PC-3 (cell line): ENCODE measurements around the gene CDC42EP5. TPM values are rescaled to one million over a fixed set of nuclear protein-coding genes. Genes with fewer than 3 reads are reported as not detected.

ENCODE experiments used
- ATAC-seq: fragments of 200-7000 bp; cut with Tn5 transposase; 2 replicates; pipeline ENCODE4 v1.9.1; 2020; ENCODE audit warnings: mild to moderate bottlenecking, moderate library complexity
- BruUV-seq: library from RNA; stranded (reverse); fragments of 400-500 nt; replicated peaks from 2 replicates; lab custom pipeline; 2021; lab: Mats Ljungman, UMichigan
- CTCF ChIA-PET: fragments of 300-600 bp; sonication (Branson Sonifier 250); formaldehyde crosslinking; loops from one replicate; lab custom pipeline; 2022; ENCODE audit warnings: antibody characterized with exemption; lab: Charles Lee
- POLR2A ChIA-PET: fragments of 300-600 bp; sonication (Branson Sonifier 250); formaldehyde crosslinking; loops from one replicate; lab custom pipeline; 2022; ENCODE audit warnings: antibody characterized with exemption; ENCODE audit not compliant: unreplicated experiment; lab: Charles Lee
- DNase-seq: peaks from one replicate; pipeline ENCODE4 v3.0.0-alpha.2; 2015
- H2AFZ ChIP-seq: fragments of 300-600 bp; sonication (generic); 2 replicates; pipeline ENCODE4 v1.6.0; 2016; ENCODE audit warnings: antibody characterized with exemption, low read length
- H3F3A ChIP-seq: fragments of 300-600 bp; sonication (generic); one replicate; pipeline ENCODE4 v1.6.0; 2017; ENCODE audit warnings: antibody characterized with exemption, low read length, control low read depth, mild to moderate bottlenecking; ENCODE audit not compliant: unreplicated experiment
- H3K27ac ChIP-seq: fragments of 300-600 bp; sonication (generic); 2 replicates; pipeline ENCODE4 v1.5.1; 2016; ENCODE audit warnings: mild to moderate bottlenecking, low read length
- H3K27me3 ChIP-seq: fragments of 300-600 bp; sonication (generic); 2 replicates; pipeline ENCODE4 v1.6.1; 2016; ENCODE audit warnings: low read length, mixed read lengths
- H3K36me3 ChIP-seq: fragments of 300-600 bp; sonication (generic); 2 replicates; pipeline ENCODE4 v1.6.1; 2016; ENCODE audit warnings: low read depth, mixed run types, low read length, mixed read lengths
- H3K4me1 ChIP-seq: fragments of 300-600 bp; sonication (generic); 2 replicates; pipeline ENCODE4 v1.5.1; 2016; ENCODE audit warnings: low read length; ENCODE audit not compliant: insufficient read depth
- H3K4me2 ChIP-seq: fragments of 300-600 bp; sonication (generic); 2 replicates; pipeline ENCODE4 v1.6.0; 2016; ENCODE audit warnings: low read length
- H3K4me3 ChIP-seq: fragments of 300-600 bp; sonication (generic); 2 replicates; pipeline ENCODE4 v1.5.1; 2016; ENCODE audit warnings: mild to moderate bottlenecking, low read length, mixed read lengths
- H3K79me2 ChIP-seq: fragments of 300-600 bp; sonication (generic); 2 replicates; pipeline ENCODE4 v1.6.1; 2017; ENCODE audit warnings: low read length, mixed read lengths
- H3K9ac ChIP-seq: fragments of 300-600 bp; sonication (generic); 2 replicates; pipeline ENCODE4 v1.6.0; 2016; ENCODE audit warnings: mild to moderate bottlenecking, low read length
- H3K9me2 ChIP-seq: fragments of 300-600 bp; sonication (generic); replicated peaks from 2 replicates; pipeline ENCODE4 v1.6.1; 2016; ENCODE audit warnings: mixed run types, low read length, mixed read lengths
- H3K9me3 ChIP-seq: fragments of 300-600 bp; sonication (generic); 2 replicates; pipeline ENCODE4 v1.6.1; 2016; ENCODE audit warnings: low read length, mixed read lengths
- H4K20me1 ChIP-seq: fragments of 300-600 bp; sonication (generic); 2 replicates; pipeline ENCODE4 v1.6.1; 2016; ENCODE audit warnings: low read length, mixed read lengths
- CTCF ChIP-seq: fragments of 300-600 bp; sonication (generic); conservative IDR thresholded peaks from 2 replicates; pipeline ENCODE4 v1.5.1; 2017; ENCODE audit warnings: antibody characterized with exemption, low read depth, mild to moderate bottlenecking, low read length
- EZH2 ChIP-seq: fragments of 300-600 bp; sonication (generic); IDR thresholded peaks from one replicate; pipeline ENCODE4 v1.6.1; 2017; ENCODE audit warnings: antibody characterized with exemption, mild to moderate bottlenecking, low read length; ENCODE audit not compliant: unreplicated experiment
- EZH2phosphoT487 ChIP-seq: fragments of 300-600 bp; sonication (generic); IDR thresholded peaks from 2 replicates; pipeline ENCODE4 v1.6.1; 2018; ENCODE audit warnings: mild to moderate bottlenecking, antibody characterized with exemption, low read length, borderline replicate concordance
- intact Hi-C: fragments of 100-400 bp; cut with micrococcal nuclease; formaldehyde crosslinking; loops from 2 replicates; pipeline ENCODE4 v1.9.0; 2023
- total RNA-seq: library from RNA; depleted of rRNA; stranded (reverse); fragments of >200 nt; gene quantifications from 2 replicates; pipeline ENCODE4 v1.2.3, GENCODE V29; 2014

Gene CDC42EP5
- total RNA-seq, 1 experiment from 2014 or later: 0.73 TPM

GRCh38 chr19:54416695-54417491 is 56.2 kb downstream of the CDC42EP5 start:
- H3K9me3 ChIP-seq: no peaks in the 10 kb centered on the region
- H2AFZ ChIP-seq: no peak overlapping the region
- ATAC-seq (no peak), DNase-seq (no peak)
- H3K4me3 ChIP-seq: no peak overlapping the region
- no peaks in the 10 kb centered on the region for H3K79me2 ChIP-seq
- no peaks in the 10 kb centered on the region for H3K27me3 ChIP-seq
- H3K9me2 ChIP-seq: no peaks in the 10 kb centered on the region
- CTCF ChIA-PET: no interaction called here
- H3K9ac ChIP-seq: no peak overlapping the region
- intact Hi-C loops: no loop called here
- no peak overlapping the region for H3K4me2 ChIP-seq
- H3K36me3 ChIP-seq: no peaks in the 10 kb centered on the region
- no peaks in the 10 kb centered on the region for H4K20me1 ChIP-seq
- BruUV-seq: no TSS peak
- no peak overlapping the region for H3K27ac ChIP-seq
- no peaks in the 10 kb centered on the region for H3K4me1 ChIP-seq
- POLR2A ChIA-PET: no interaction called here
- no peaks in the 10 kb centered on the region for H3F3A ChIP-seq
- TF ChIP-seq EZH2: no peak

- TF ChIP-seq EZH2phosphoT487 (no peak), EZH2 (no peak), CTCF (no peak)
- H3K36me3 ChIP-seq: no peaks in the 10 kb centered on the region
- ATAC-seq: no peak
- POLR2A ChIA-PET: no interaction called here
- 0 out of 2 replicates have a peak, but pooled peaks cover under 1% of the 10 kb centered on the region for H3K27me3 ChIP-seq
- H2AFZ ChIP-seq: no peak overlapping the region
- no peaks in the 10 kb centered on the region for H3K9me2 ChIP-seq
- CTCF ChIA-PET: no interaction called here
- intact Hi-C loops: no loop called here
- H4K20me1 ChIP-seq: no peaks in the 10 kb centered on the region
- no peaks in the 10 kb centered on the region for H3K4me1 ChIP-seq
- H3K79me2 ChIP-seq: no peaks in the 10 kb centered on the region
- DNase-seq: no peak
- H3K9me3 ChIP-seq: no peaks in the 10 kb centered on the region
- H3F3A ChIP-seq: no peaks in the 10 kb centered on the region
- H3K9ac ChIP-seq: no peak overlapping the region
- H3K4me3 ChIP-seq: no peak overlapping the region
- no peak overlapping the region for H3K4me2 ChIP-seq
- no TSS peak for BruUV-seq
- no peak overlapping the region for H3K27ac ChIP-seq
Measured at GRCh38 chr19:54415901-54416673, 57.0 kb downstream of the CDC42EP5 start.

GRCh38 chr19:54415208-54415900 is 57.7 kb downstream of the CDC42EP5 start, which contains the start of gene TTYH1:
Gene TTYH1 (plus strand): TSS chr19:54415464. CDS start chr19:54415553, 89 bp downstream.
- no peaks in the 10 kb centered on the region for H3K36me3 ChIP-seq
- H3K27me3 ChIP-seq: peaks cover 8% of the 10 kb centered on the region
- ChIA-PET CTCF (no interaction called here), POLR2A (no interaction called here)
- no peak within 1 kb of the TSS for H3K27ac ChIP-seq
- H3F3A ChIP-seq: no peaks in the 10 kb centered on the region
- DNase-seq: no peak
- no peaks in the 10 kb centered on the region for H3K4me1 ChIP-seq
- no peak within 1 kb of the TSS for H3K4me3 ChIP-seq
- no peak within 1 kb of the TSS for H2AFZ ChIP-seq
- TF ChIP-seq EZH2 (no peak), CTCF (no peak; the same call in 1 of the 2 replicates), EZH2phosphoT487 (no peak)
- intact Hi-C loops: no loop called here
- H3K79me2 ChIP-seq: no peaks in the 10 kb centered on the region
- H3K9ac ChIP-seq: no peak within 1 kb of the TSS
- no peaks in the 10 kb centered on the region for H4K20me1 ChIP-seq
- ATAC-seq: no peak
- no peaks in the 10 kb centered on the region for H3K9me2 ChIP-seq
- no peak within 1 kb of the TSS for H3K4me2 ChIP-seq
- H3K9me3 ChIP-seq: no peaks in the 10 kb centered on the region
- no TSS peak for BruUV-seq
